GM19324 (cell line): ENCODE results near the gene EML5.
A peak's percentile ranks its signal among the peaks of the same experiment; 100 is the strongest.
"Not testable (repeated sequence)": the region's sequence is repeated elsewhere in the genome, so short reads cannot be mapped to it uniquely, and the experiment has no call there.

Experiments
- ATAC-seq: cut with Tn5 transposase; IDR thresholded peaks from one replicate; pipeline ENCODE4 v1.9.1; 2021; ENCODE audit warnings: mild to moderate bottlenecking, moderate library complexity; ENCODE audit not compliant: unreplicated experiment, low FRiP score

The EML5 gene

GRCh38 chr14:88804477-88804876 is 11.7 kb upstream of the EML5 start:
- ATAC-seq: no peak

- no peak for ATAC-seq
Observed at GRCh38 chr14:88804035-88804434, 11.3 kb upstream of the EML5 start.

- ATAC-seq: no peak
Observed at GRCh38 chr14:88802596-88802995, 9.8 kb upstream of the EML5 start.

GRCh38 chr14:88799522-88799921 is 6.8 kb upstream of the EML5 start:
- ATAC-seq: no peak

GRCh38 chr14:88798156-88798555 is 5.4 kb upstream of the EML5 start:
- ATAC-seq: no peak

GRCh38 chr14:88793259-88793625 is 489 bp upstream of the EML5 start:
- ATAC-seq: no peak

- peak; percentile 3 for ATAC-seq
Observed at GRCh38 chr14:88791629-88792472, 902 bp downstream of the EML5 start.

GRCh38 chr14:88791252-88791621 is 1.5 kb downstream of the EML5 start:
- no peak for ATAC-seq

- no peak for ATAC-seq
Observed at GRCh38 chr14:88790501-88791251, 2.1 kb downstream of the EML5 start.

- ATAC-seq: not testable (repeated sequence)
Observed at GRCh38 chr14:88789573-88789972, 3.2 kb downstream of the EML5 start.

GRCh38 chr14:88786715-88787114 is 6.0 kb downstream of the EML5 start:
- no peak for ATAC-seq

- no peak for ATAC-seq
Observed at GRCh38 chr14:88785911-88786310, 6.8 kb downstream of the EML5 start.

- no peak for ATAC-seq
Observed at GRCh38 chr14:88775532-88775931, 17.2 kb downstream of the EML5 start.

GRCh38 chr14:88770736-88771135 is 22.0 kb downstream of the EML5 start:
- ATAC-seq: no peak

- no peak for ATAC-seq
Observed at GRCh38 chr14:88765130-88765529, 27.6 kb downstream of the EML5 start.

- no peak for ATAC-seq
Observed at GRCh38 chr14:88753873-88754272, 38.9 kb downstream of the EML5 start.

GRCh38 chr14:88750945-88751344 is 41.8 kb downstream of the EML5 start:
- no peak for ATAC-seq

- ATAC-seq: no peak
Observed at GRCh38 chr14:88750413-88750812, 42.3 kb downstream of the EML5 start.

- no peak for ATAC-seq
Observed at GRCh38 chr14:88749139-88749538, 43.6 kb downstream of the EML5 start.

- ATAC-seq: no peak
Observed at GRCh38 chr14:88748288-88748687, 44.5 kb downstream of the EML5 start.

- ATAC-seq: no peak
Observed at GRCh38 chr14:88746052-88746451, 46.7 kb downstream of the EML5 start.

- no peak for ATAC-seq
Observed at GRCh38 chr14:88737245-88737644, 55.5 kb downstream of the EML5 start.
